Measurements from ENCODE around the gene MCC.

Gene MCC

GRCh38 chr5:112983363-112983762, 504.9 kb downstream of the MCC start:
- H3K79me2 ChIP-seq (ENCODE audit: control insufficient read depth, insufficient read depth, low read length), result peaks cover 63% of the 10 kb centered on the region
- H2AK5ac ChIP-seq (ENCODE audit: low read length), result no peak overlapping the region
- no peak overlapping the region for H2BK15ac ChIP-seq (replicated peaks; ENCODE audit: low read depth)
- peak overlapping the region; percentile 56 for H4K8ac ChIP-seq (ENCODE audit: low read depth, low read length)
- no peak overlapping the region for H3K4ac ChIP-seq (ENCODE audit: low read depth, low read length)
- peak; percentile 42 for DNase-seq
- no peak overlapping the region for H3K4me2 ChIP-seq (ENCODE audit: low read length)
- no peaks in the 10 kb centered on the region for H3K36me3 ChIP-seq (ENCODE audit: control insufficient read depth, insufficient read depth, low read length)
- H3K18ac ChIP-seq (ENCODE audit: low read length), result no peak overlapping the region
- no peak overlapping the region for H2BK120ac ChIP-seq (ENCODE audit: low read depth, low read length)
- H3K27ac ChIP-seq (ENCODE audit: low read depth, low read length), result no peak overlapping the region
- no CpG with 5 or more reads among the region's 2 CpGs for WGBS (ENCODE audit: extremely low coverage, insufficient coverage, low lambda C conversion rate)
- H2BK5ac ChIP-seq (ENCODE audit: low read length), result no peak overlapping the region
- no peak overlapping the region for H3K23ac ChIP-seq (ENCODE audit: low read length)
- H3K79me1 ChIP-seq (ENCODE audit: low read length), result peaks cover 11% of the 10 kb centered on the region
- no peaks in the 10 kb centered on the region for H3K27me3 ChIP-seq (ENCODE audit: insufficient read depth, low read length, poor library complexity)
- H3K4me1 ChIP-seq (ENCODE audit: control insufficient read depth, low read depth, low read length), result peaks cover 9% of the 10 kb centered on the region
- no peak overlapping the region for H4K5ac ChIP-seq (ENCODE audit: low read length)
- H3K9ac ChIP-seq (ENCODE audit: low read length), result no peak overlapping the region
- no peak overlapping the region for H3K4me3 ChIP-seq (ENCODE audit: low read length)
- no peak overlapping the region for H3K56ac ChIP-seq (ENCODE audit: low read length)

- H3K18ac ChIP-seq (ENCODE audit: low read length), result no peak overlapping the region
- WGBS (ENCODE audit: extremely low coverage, insufficient coverage, low lambda C conversion rate), result 100% methylated on average over 3 of the region's 3 CpGs
- no peak overlapping the region for H4K5ac ChIP-seq (ENCODE audit: low read length)
- H4K8ac ChIP-seq (ENCODE audit: low read depth, low read length), result no peak overlapping the region
- no peak overlapping the region for H2BK15ac ChIP-seq (replicated peaks; ENCODE audit: low read depth)
- no peak overlapping the region for H2AK5ac ChIP-seq (ENCODE audit: low read length)
- no peak overlapping the region for H3K4me3 ChIP-seq (ENCODE audit: low read length)
- peaks cover 57% of the 10 kb centered on the region for H3K79me2 ChIP-seq (ENCODE audit: control insufficient read depth, insufficient read depth, low read length)
- no peak overlapping the region for H3K4ac ChIP-seq (ENCODE audit: low read depth, low read length)
- peaks cover 9% of the 10 kb centered on the region for H3K4me1 ChIP-seq (ENCODE audit: control insufficient read depth, low read depth, low read length)
- no peak overlapping the region for H3K4me2 ChIP-seq (ENCODE audit: low read length)
- H3K79me1 ChIP-seq (ENCODE audit: low read length), result peaks cover 6% of the 10 kb centered on the region
- DNase-seq, result no peak
- no peak overlapping the region for H2BK120ac ChIP-seq (ENCODE audit: low read depth, low read length)
- H3K56ac ChIP-seq (ENCODE audit: low read length), result no peak overlapping the region
- H3K36me3 ChIP-seq (ENCODE audit: control insufficient read depth, insufficient read depth, low read length), result no peaks in the 10 kb centered on the region
- H3K23ac ChIP-seq (ENCODE audit: low read length), result no peak overlapping the region
- no peak overlapping the region for H2BK5ac ChIP-seq (ENCODE audit: low read length)
- no peak overlapping the region for H3K27ac ChIP-seq (ENCODE audit: low read depth, low read length)
- H3K27me3 ChIP-seq (ENCODE audit: insufficient read depth, low read length, poor library complexity), result no peaks in the 10 kb centered on the region
- peak overlapping the region; percentile 5 for H3K9ac ChIP-seq (ENCODE audit: low read length)
Measured at GRCh38 chr5:112979723-112980122, 508.5 kb downstream of the MCC start.

DNA sequence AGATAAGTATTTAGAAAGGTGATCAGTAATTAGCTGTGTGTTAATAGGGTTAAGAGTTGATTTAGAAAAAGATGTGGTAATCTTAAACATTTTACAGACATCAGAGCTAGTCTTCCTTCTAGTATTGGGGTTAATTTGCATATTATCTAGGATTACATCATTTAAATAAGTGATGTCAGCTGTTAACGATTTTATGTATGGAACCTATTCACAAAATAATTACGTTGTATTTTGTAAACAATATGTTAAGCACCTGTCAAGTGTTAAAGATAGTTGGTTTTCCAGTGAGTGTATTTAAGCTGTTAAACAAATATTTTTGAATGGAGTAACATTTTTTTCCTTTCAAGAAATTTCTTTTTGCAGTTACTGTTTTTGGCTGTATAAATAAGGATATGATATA, 509.4 kb downstream of the MCC start:
- peaks cover 49% of the 10 kb centered on the region for H3K79me2 ChIP-seq (ENCODE audit: control insufficient read depth, insufficient read depth, low read length)
- no peak overlapping the region for H3K18ac ChIP-seq (ENCODE audit: low read length)
- H3K36me3 ChIP-seq (ENCODE audit: control insufficient read depth, insufficient read depth, low read length), result no peaks in the 10 kb centered on the region
- H2BK15ac ChIP-seq (replicated peaks; ENCODE audit: low read depth), result no peak overlapping the region
- H2AK5ac ChIP-seq (ENCODE audit: low read length), result no peak overlapping the region
- no peak overlapping the region for H3K9ac ChIP-seq (ENCODE audit: low read length)
- no peak overlapping the region for H3K4me2 ChIP-seq (ENCODE audit: low read length)
- H2BK5ac ChIP-seq (ENCODE audit: low read length), result no peak overlapping the region
- no peak overlapping the region for H3K4me3 ChIP-seq (ENCODE audit: low read length)
- H3K27ac ChIP-seq (ENCODE audit: low read depth, low read length), result no peak overlapping the region
- H3K56ac ChIP-seq (ENCODE audit: low read length), result no peak overlapping the region
- peak; percentile 46 for DNase-seq
- no CpG with 5 or more reads among the region's 2 CpGs for WGBS (ENCODE audit: extremely low coverage, insufficient coverage, low lambda C conversion rate)
- no peak overlapping the region for H2BK120ac ChIP-seq (ENCODE audit: low read depth, low read length)
- H4K8ac ChIP-seq (ENCODE audit: low read depth, low read length), result no peak overlapping the region
- no peak overlapping the region for H4K5ac ChIP-seq (ENCODE audit: low read length)
- H3K4me1 ChIP-seq (ENCODE audit: control insufficient read depth, low read depth, low read length), result peaks cover 5% of the 10 kb centered on the region
- H3K23ac ChIP-seq (ENCODE audit: low read length), result no peak overlapping the region
- H3K27me3 ChIP-seq (ENCODE audit: insufficient read depth, low read length, poor library complexity), result no peaks in the 10 kb centered on the region
- H3K79me1 ChIP-seq (ENCODE audit: low read length), result peaks cover under 1% of the 10 kb centered on the region
- H3K4ac ChIP-seq (ENCODE audit: low read depth, low read length), result no peak overlapping the region

GRCh38 chr5:112977440-112977861, 510.8 kb downstream of the MCC start:
- peak overlapping the region; percentile 49 for H3K4me2 ChIP-seq (ENCODE audit: low read length)

GRCh38 chr5:112976432-112977309, 511.6 kb downstream of the MCC start, which contains the start of gene DCP2:
DCP2 (plus strand) TSS chr5:112976798; CDS start chr5:112976934, 136 bp downstream.
- no peaks in the 10 kb centered on the region for H3K36me3 ChIP-seq (ENCODE audit: control insufficient read depth, insufficient read depth, low read length)
- peak within 1 kb of the TSS; percentile 92 for H3K27ac ChIP-seq (ENCODE audit: low read depth, low read length)
- no peaks in the 10 kb centered on the region for H3K27me3 ChIP-seq (ENCODE audit: insufficient read depth, low read length, poor library complexity)
- peak within 1 kb of the TSS; percentile 95 for H3K9ac ChIP-seq (ENCODE audit: low read length)
- H3K4ac ChIP-seq (ENCODE audit: low read depth, low read length), result peak within 1 kb of the TSS; percentile 46
- no peaks in the 10 kb centered on the region for H3K79me1 ChIP-seq (ENCODE audit: low read length)
- H3K4me2 ChIP-seq (ENCODE audit: low read length), result peak within 1 kb of the TSS; percentile 49
- DNase-seq, result peak; percentile 100
- no peaks in the 10 kb centered on the region for H3K4me1 ChIP-seq (ENCODE audit: control insufficient read depth, low read depth, low read length)
- H3K18ac ChIP-seq (ENCODE audit: low read length), result peak within 1 kb of the TSS; percentile 57
- peak within 1 kb of the TSS; percentile 98 for H3K56ac ChIP-seq (ENCODE audit: low read length)
- peaks cover 31% of the 10 kb centered on the region for H3K79me2 ChIP-seq (ENCODE audit: control insufficient read depth, insufficient read depth, low read length)
- H2BK15ac ChIP-seq (replicated peaks; ENCODE audit: low read depth), result no peak within 1 kb of the TSS
- H2BK5ac ChIP-seq (ENCODE audit: low read length), result peak within 1 kb of the TSS; percentile 61
- peak within 1 kb of the TSS; percentile 96 for H3K23ac ChIP-seq (ENCODE audit: low read length)
- no CpG with 5 or more reads among the region's 75 CpGs for WGBS (ENCODE audit: extremely low coverage, insufficient coverage, low lambda C conversion rate)
- H3K4me3 ChIP-seq (ENCODE audit: low read length), result peak within 1 kb of the TSS; percentile 97
- peak within 1 kb of the TSS; percentile 55 for H2BK120ac ChIP-seq (ENCODE audit: low read depth, low read length)
- peak within 1 kb of the TSS; percentile 85 for H2AK5ac ChIP-seq (ENCODE audit: low read length)
- peak within 1 kb of the TSS; percentile 54 for H4K5ac ChIP-seq (ENCODE audit: low read length)
- H4K8ac ChIP-seq (ENCODE audit: low read depth, low read length), result peak within 1 kb of the TSS; percentile 76

More at GRCh38 chr5:112977440-112977861, 510.8 kb downstream of the MCC start:
- no peak overlapping the region for H3K4ac ChIP-seq (ENCODE audit: low read depth, low read length)
- whole genome bisulfite sequencing (ENCODE audit: extremely low coverage, insufficient coverage, low lambda C conversion rate), result no CpG with 5 or more reads among the region's 16 CpGs
- H3K4me1 ChIP-seq (ENCODE audit: control insufficient read depth, low read depth, low read length), result peaks cover 4% of the 10 kb centered on the region
- H4K5ac ChIP-seq (ENCODE audit: low read length), result no peak overlapping the region
- H3K36me3 ChIP-seq (ENCODE audit: control insufficient read depth, insufficient read depth, low read length), result no peaks in the 10 kb centered on the region
- H4K8ac ChIP-seq (ENCODE audit: low read depth, low read length), result no peak overlapping the region
- H3K79me1 ChIP-seq (ENCODE audit: low read length), result no peaks in the 10 kb centered on the region
- H3K79me2 ChIP-seq (ENCODE audit: control insufficient read depth, insufficient read depth, low read length), result peaks cover 38% of the 10 kb centered on the region
- peak overlapping the region; percentile 95 for H3K9ac ChIP-seq (ENCODE audit: low read length)
- no peak for DNase-seq
- no peak overlapping the region for H2BK5ac ChIP-seq (ENCODE audit: low read length)
- H3K23ac ChIP-seq (ENCODE audit: low read length), result no peak overlapping the region
- H2AK5ac ChIP-seq (ENCODE audit: low read length), result no peak overlapping the region
- H3K27me3 ChIP-seq (ENCODE audit: insufficient read depth, low read length, poor library complexity), result no peaks in the 10 kb centered on the region
- H3K27ac ChIP-seq (ENCODE audit: low read depth, low read length), result peak overlapping the region; percentile 92
- H3K18ac ChIP-seq (ENCODE audit: low read length), result peak overlapping the region; percentile 57
- peak overlapping the region; percentile 55 for H2BK120ac ChIP-seq (ENCODE audit: low read depth, low read length)
- no peak overlapping the region for H2BK15ac ChIP-seq (replicated peaks; ENCODE audit: low read depth)
- H3K4me3 ChIP-seq (ENCODE audit: low read length), result peak overlapping the region; percentile 97
- peak overlapping the region; percentile 98 for H3K56ac ChIP-seq (ENCODE audit: low read length)

All from mesendoderm (in vitro differentiated cells).